HG03342 (cell line): ENCODE measurements around the gene LEMD2.

Source experiments
- ATAC-seq: cut with Tn5 transposase; IDR thresholded peaks from one replicate; pipeline ENCODE4 v1.9.1; 2021; ENCODE audit warnings: mild to moderate bottlenecking, moderate library complexity; ENCODE audit not compliant: unreplicated experiment

Gene LEMD2

DNA sequence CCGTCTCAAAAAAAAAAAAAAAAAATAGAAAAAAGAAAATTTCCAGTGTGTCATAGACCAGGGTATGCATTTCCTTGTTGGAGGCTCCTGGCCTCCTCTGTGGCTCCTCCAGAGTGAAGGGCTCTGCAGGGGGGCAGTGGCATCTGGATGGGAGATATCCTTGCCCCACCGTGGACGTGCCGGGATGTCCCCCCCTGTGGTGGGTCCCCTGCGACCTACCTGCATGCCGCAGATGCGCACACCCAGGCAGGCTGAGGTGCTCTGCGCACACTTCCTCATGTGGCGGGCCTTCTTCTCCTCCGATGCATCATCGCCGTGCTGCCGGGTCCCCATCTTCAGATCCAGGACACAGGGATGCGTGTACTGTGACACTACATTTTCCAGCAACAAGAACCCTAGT, 63.7 kb downstream of the LEMD2 start:
- no peak for ATAC-seq

DNA sequence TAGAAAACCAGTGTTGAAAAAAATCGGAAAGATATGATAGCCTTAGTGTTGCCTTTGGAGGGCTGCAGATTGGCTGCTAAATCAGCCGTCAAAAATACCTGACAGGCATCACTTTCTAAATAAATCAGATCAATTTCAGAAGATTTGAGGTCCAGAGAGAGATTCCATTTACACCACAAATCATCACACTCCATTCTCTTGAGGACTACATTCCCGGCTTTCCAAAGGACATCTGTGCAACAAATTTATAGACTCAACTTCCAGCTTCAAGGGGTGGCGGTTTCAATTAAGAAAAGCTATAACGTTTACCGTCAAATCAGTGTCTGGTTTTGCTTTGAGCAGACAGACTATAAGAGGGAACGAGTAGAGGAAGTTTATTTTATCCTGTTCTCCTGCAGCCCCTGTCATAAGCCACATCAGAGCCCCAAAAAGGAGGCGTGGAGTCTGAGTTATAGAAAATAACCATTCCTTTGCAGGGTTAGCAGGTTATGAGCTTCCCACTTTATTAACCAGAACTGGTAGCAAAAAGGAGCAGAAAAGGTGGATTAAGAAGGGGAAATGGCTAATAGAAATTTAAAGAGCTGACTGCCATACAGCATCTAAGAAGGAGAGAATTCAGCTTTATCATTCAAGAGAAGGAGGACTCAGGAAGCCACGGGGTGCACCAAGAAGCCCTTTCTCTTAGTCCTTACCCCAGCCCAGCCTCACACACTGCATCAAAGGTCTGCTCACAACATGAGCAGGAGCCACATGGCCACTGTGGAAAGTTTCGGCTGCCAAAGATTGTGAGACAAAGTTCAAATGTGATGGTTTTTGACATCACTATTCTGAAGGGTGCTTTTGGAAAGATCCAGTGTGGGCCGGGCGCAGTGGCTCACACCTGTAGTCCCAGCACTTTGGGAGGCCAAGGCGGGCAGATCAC, 64.6 kb downstream of the LEMD2 start:
- ATAC-seq, result no peak

DNA sequence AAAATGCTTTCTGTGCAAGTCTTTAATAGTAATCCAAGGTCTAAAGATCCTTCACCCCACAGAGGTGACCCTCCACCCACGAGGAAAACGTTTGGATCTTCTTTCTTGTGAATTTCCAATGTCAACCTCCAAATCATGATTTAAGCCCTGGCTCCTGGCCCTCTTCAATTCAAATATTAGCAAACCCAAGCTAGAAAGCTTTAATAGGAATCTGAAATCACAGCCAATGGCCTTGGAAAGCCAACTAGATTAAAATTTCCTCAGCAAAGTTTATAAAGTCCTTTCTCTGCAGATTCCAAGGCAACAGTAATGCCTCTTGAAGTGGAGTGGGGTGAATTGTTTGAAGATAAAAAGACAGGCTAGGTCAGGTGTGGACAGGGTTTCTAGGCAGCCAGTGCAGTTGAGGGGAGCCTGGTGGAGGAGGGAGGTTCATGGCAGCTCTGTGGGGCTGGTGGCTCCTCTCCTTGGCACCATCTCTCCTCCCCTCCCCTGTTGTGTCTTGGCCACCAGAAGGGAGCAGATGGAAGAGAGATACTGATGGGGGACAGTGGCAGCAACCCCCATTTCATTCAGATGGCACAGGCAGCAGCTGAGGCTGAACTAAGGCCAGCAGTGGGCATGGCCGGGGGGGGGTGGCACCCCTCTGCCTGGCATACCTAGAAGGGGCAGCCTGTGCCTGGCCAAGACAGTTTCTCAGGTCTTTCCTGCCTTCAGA, 65.4 kb downstream of the LEMD2 start:
- no peak for ATAC-seq

DNA sequence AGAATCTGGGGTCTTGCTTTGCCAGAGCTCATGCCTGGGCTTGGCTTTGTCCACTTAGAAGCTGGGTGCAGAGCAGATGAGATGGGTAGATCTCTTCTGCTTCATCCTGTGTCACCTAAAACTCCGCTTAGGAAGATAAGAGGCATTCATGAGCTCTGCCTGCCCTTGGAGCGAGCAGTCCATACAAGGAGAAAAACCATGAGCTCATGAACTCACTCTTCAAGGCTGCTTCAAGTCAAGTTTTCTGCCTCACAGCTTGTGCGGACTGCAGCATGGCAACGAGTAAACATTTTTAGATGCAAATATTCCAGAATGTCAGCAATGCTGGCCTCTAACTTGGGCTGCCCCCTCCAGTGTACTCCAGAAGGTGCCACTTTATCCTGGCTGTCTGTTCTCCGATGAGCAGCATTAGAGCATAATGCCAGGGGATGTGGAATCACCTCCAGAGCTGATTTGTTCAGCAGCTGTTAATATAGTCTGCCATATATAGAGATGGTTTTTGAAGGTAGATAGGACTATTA, 66.8 kb downstream of the LEMD2 start:
- ATAC-seq, result no peak

DNA sequence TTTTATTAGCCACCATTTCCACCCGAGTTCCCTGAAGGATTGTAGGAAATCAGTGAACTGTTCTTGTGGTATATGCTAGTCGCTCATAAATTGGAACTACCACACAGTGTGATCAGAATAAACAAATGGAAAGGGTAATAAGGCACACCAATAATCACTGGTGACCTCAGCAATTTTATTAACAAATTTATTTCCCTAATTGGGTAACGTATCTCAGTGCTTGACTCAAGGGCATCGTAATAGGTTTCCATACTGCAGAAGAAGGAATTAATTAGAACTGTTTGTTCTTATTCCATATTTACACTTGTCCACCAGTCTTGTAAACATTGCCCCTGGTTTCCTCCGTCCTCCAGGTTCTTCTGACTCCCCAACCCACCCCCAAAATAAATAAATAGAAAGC, 67.4 kb downstream of the LEMD2 start:
- no peak for ATAC-seq
